ENCODE data around the gene DNAJB7.
"Not testable (repeated sequence)": the region's sequence is repeated elsewhere in the genome, so short reads cannot be mapped to it uniquely, and the experiment has no call there.

DNAJB7 gene
- total RNA-seq: 0 to 0.07 (median 0) reads per million in 9 experiments

GRCh38 chr22:40862013-40862412 is at the start of gene DNAJB7:
Gene DNAJB7, minus strand, starts transcription at chr22:40862113. Its CDS starts 119 bp downstream, at chr22:40861994.
- peaks cover 20% of the 10 kb centered on the region for H3K36me3 Mint-ChIP-seq (ENCODE audit: insufficient read depth)
- no peak within 1 kb of the TSS for H3K4me3 Mint-ChIP-seq
- H3K4me1 Mint-ChIP-seq (ENCODE audit: low read depth in 2 of 2): peaks cover 6 to 30% of the 10 kb centered on the region in 2 donors

GRCh38 chr22:40908895-40909294 is 47.0 kb upstream of the DNAJB7 start:
- no peak for ATAC-seq (replicated peaks)
- no peak for DNase-seq
- H3K9me3 Mint-ChIP-seq: no peaks in the 10 kb centered on the region
- H3K4me1 Mint-ChIP-seq (ENCODE audit: low read depth in 2 of 2): no peaks in the 10 kb centered on the region
- no peak overlapping the region for H3K4me3 Mint-ChIP-seq
- H3K36me3 Mint-ChIP-seq (ENCODE audit: insufficient read depth): peaks cover 36% of the 10 kb centered on the region
- no peaks in the 10 kb centered on the region for H3K27me3 Mint-ChIP-seq
- no peak overlapping the region for H3K27ac Mint-ChIP-seq

More at GRCh38 chr22:40862013-40862412, at the start of gene DNAJB7:
- DNase-seq (no peak), ATAC-seq (replicated peaks) (no peak)
- Mint-ChIP-seq H3K27ac (peak within 1 kb of the TSS; percentile 10 to 16), H3K27me3 (no peaks in the 10 kb centered on the region), H3K9me3 (no peaks in the 10 kb centered on the region)

- Mint-ChIP-seq H3K36me3 (ENCODE audit: insufficient read depth) (peaks cover 15% of the 10 kb centered on the region), H3K27ac (no peak overlapping the region), H3K4me1 (ENCODE audit: low read depth in 2 of 2) (peaks cover under 1 to 2% of the 10 kb centered on the region in 2 donors), H3K9me3 (no peaks in the 10 kb centered on the region), H3K4me3 (no peak overlapping the region), H3K27me3 (no peaks in the 10 kb centered on the region)
- DNase-seq (no peak), ATAC-seq (replicated peaks) (no peak)
Measured at GRCh38 chr22:40904101-40904500, 42.2 kb upstream of the DNAJB7 start.

GRCh38 chr22:40898850-40899357 is 37.0 kb upstream of the DNAJB7 start:
- H3K27ac Mint-ChIP-seq: peak overlapping the region in 1 of 2 donors; percentile 46
- ATAC-seq (replicated peaks) (peak; percentile 54), DNase-seq (peak in 2 of 3 experiments; percentile 1 to 5)
- H3K36me3 Mint-ChIP-seq (ENCODE audit: insufficient read depth): peaks cover 5% of the 10 kb centered on the region
- H3K4me1 Mint-ChIP-seq (ENCODE audit: low read depth in 2 of 2): peaks cover 2 to 5% of the 10 kb centered on the region in 2 donors
- no peaks in the 10 kb centered on the region for H3K27me3 Mint-ChIP-seq
- H3K9me3 Mint-ChIP-seq: no peaks in the 10 kb centered on the region
- no peak overlapping the region for H3K4me3 Mint-ChIP-seq

GRCh38 chr22:40894417-40894816 is 32.5 kb upstream of the DNAJB7 start:
- no peak for DNase-seq
- Mint-ChIP-seq H3K4me1 (ENCODE audit: low read depth in 2 of 2) (peaks cover 2 to 5% of the 10 kb centered on the region in 2 donors), H3K27me3 (no peaks in the 10 kb centered on the region), H3K4me3 (no peak overlapping the region), H3K9me3 (no peaks in the 10 kb centered on the region), H3K36me3 (ENCODE audit: insufficient read depth) (peaks cover 17% of the 10 kb centered on the region), H3K27ac (no peak overlapping the region)
- no peak for ATAC-seq (replicated peaks)

- no peaks in the 10 kb centered on the region for H3K4me1 Mint-ChIP-seq (ENCODE audit: low read depth in 2 of 2)
- no peaks in the 10 kb centered on the region for H3K9me3 Mint-ChIP-seq
- H3K27ac Mint-ChIP-seq: peak overlapping the region in 1 of 2 donors; percentile 23
- H3K36me3 Mint-ChIP-seq (ENCODE audit: insufficient read depth): peaks cover 48% of the 10 kb centered on the region
- no peak overlapping the region for H3K4me3 Mint-ChIP-seq
- ATAC-seq (replicated peaks) (no peak), DNase-seq (no peak)
- H3K27me3 Mint-ChIP-seq: no peaks in the 10 kb centered on the region
Measured at GRCh38 chr22:40890881-40891280, 29.0 kb upstream of the DNAJB7 start.

GRCh38 chr22:40889116-40889515 is 27.2 kb upstream of the DNAJB7 start:
- Mint-ChIP-seq H3K27me3 (no peaks in the 10 kb centered on the region), H3K9me3 (no peaks in the 10 kb centered on the region), H3K4me3 (no peak overlapping the region), H3K27ac (peak overlapping the region; percentile 23 to 30), H3K36me3 (ENCODE audit: insufficient read depth) (peaks cover 61% of the 10 kb centered on the region), H3K4me1 (ENCODE audit: low read depth in 2 of 2) (no peaks in the 10 kb centered on the region)
- no peak for ATAC-seq (replicated peaks)
- no peak for DNase-seq

- Mint-ChIP-seq H3K27me3 (no peaks in the 10 kb centered on the region), H3K4me3 (no peak overlapping the region)
Measured at GRCh38 chr22:40878922-40879321, 17.0 kb upstream of the DNAJB7 start.

GRCh38 chr22:40877488-40877887 is 15.6 kb upstream of the DNAJB7 start:
- Mint-ChIP-seq H3K9me3 (no peaks in the 10 kb centered on the region), H3K4me3 (no peak overlapping the region), H3K27me3 (no peaks in the 10 kb centered on the region), H3K27ac (no peak overlapping the region), H3K4me1 (ENCODE audit: low read depth in 2 of 2) (no peaks in the 10 kb centered on the region), H3K36me3 (ENCODE audit: insufficient read depth) (peaks cover 21% of the 10 kb centered on the region)
- ATAC-seq (replicated peaks): no peak
- no peak for DNase-seq

More at GRCh38 chr22:40878922-40879321, 17.0 kb upstream of the DNAJB7 start:
- Mint-ChIP-seq H3K4me1 (ENCODE audit: low read depth in 2 of 2) (no peaks in the 10 kb centered on the region), H3K36me3 (ENCODE audit: insufficient read depth) (peaks cover 23% of the 10 kb centered on the region), H3K9me3 (no peaks in the 10 kb centered on the region), H3K27ac (no peak overlapping the region)
- ATAC-seq (replicated peaks) (no peak), DNase-seq (no peak)

GRCh38 chr22:40876907-40877306 is 15.0 kb upstream of the DNAJB7 start:
- Mint-ChIP-seq H3K27ac (no peak overlapping the region), H3K4me3 (no peak overlapping the region), H3K4me1 (ENCODE audit: low read depth in 2 of 2) (no peaks in the 10 kb centered on the region), H3K9me3 (no peaks in the 10 kb centered on the region), H3K36me3 (ENCODE audit: insufficient read depth) (peaks cover 20% of the 10 kb centered on the region), H3K27me3 (no peaks in the 10 kb centered on the region)
- ATAC-seq (replicated peaks) (no peak), DNase-seq (no peak)

GRCh38 chr22:40875111-40875510 is 13.2 kb upstream of the DNAJB7 start:
- Mint-ChIP-seq H3K9me3 (no peaks in the 10 kb centered on the region), H3K36me3 (ENCODE audit: insufficient read depth) (peaks cover 18% of the 10 kb centered on the region), H3K27me3 (no peaks in the 10 kb centered on the region), H3K27ac (no peak overlapping the region), H3K4me1 (ENCODE audit: low read depth in 2 of 2) (no peaks in the 10 kb centered on the region), H3K4me3 (no peak overlapping the region)
- no peak for DNase-seq
- ATAC-seq (replicated peaks): no peak

GRCh38 chr22:40874016-40874415 is 12.1 kb upstream of the DNAJB7 start:
- peaks cover 0 to under 1% of the 10 kb centered on the region in 2 donors for H3K4me1 Mint-ChIP-seq (ENCODE audit: low read depth in 2 of 2)
- H3K27ac Mint-ChIP-seq: no peak overlapping the region
- DNase-seq: no peak
- H3K9me3 Mint-ChIP-seq: no peaks in the 10 kb centered on the region
- H3K36me3 Mint-ChIP-seq (ENCODE audit: insufficient read depth): peaks cover 18% of the 10 kb centered on the region
- no peak for ATAC-seq (replicated peaks)
- no peak overlapping the region for H3K4me3 Mint-ChIP-seq
- H3K27me3 Mint-ChIP-seq: no peaks in the 10 kb centered on the region

- H3K27ac Mint-ChIP-seq; DNase-seq; H3K27me3 Mint-ChIP-seq; ATAC-seq (replicated peaks); H3K4me3 Mint-ChIP-seq; H3K9me3 Mint-ChIP-seq: not testable (repeated sequence)
- Mint-ChIP-seq H3K36me3 (ENCODE audit: insufficient read depth) (peaks cover 16% of the 10 kb centered on the region), H3K4me1 (ENCODE audit: low read depth in 2 of 2) (peaks cover 2 to 16% of the 10 kb centered on the region in 2 donors)
Measured at GRCh38 chr22:40868379-40868778, 6.5 kb upstream of the DNAJB7 start.

GRCh38 chr22:40867109-40867508 is 5.2 kb upstream of the DNAJB7 start:
- no peak overlapping the region for H3K4me3 Mint-ChIP-seq
- DNase-seq (no peak), ATAC-seq (replicated peaks) (no peak)
- no peaks in the 10 kb centered on the region for H3K27me3 Mint-ChIP-seq
- peaks cover 2 to 16% of the 10 kb centered on the region in 2 donors for H3K4me1 Mint-ChIP-seq (ENCODE audit: low read depth in 2 of 2)
- peaks cover 9% of the 10 kb centered on the region for H3K36me3 Mint-ChIP-seq (ENCODE audit: insufficient read depth)
- H3K9me3 Mint-ChIP-seq: no peaks in the 10 kb centered on the region
- H3K27ac Mint-ChIP-seq: no peak overlapping the region
